ENCODE data around the gene VPS41.

The VPS41 gene

GRCh38 chr7:38801786-38802185, 107.2 kb downstream of the VPS41 start:
- DNase-seq (ENCODE audit: low spot score), result no peak

- no peak for DNase-seq (ENCODE audit: low spot score)
These were observed 110.3 kb downstream of the VPS41 start for GRCh38 chr7:38798552-38799267.

- DNase-seq (ENCODE audit: low spot score), result peak; percentile 71
These were observed 112.1 kb downstream of the VPS41 start for GRCh38 chr7:38796626-38797501.

GRCh38 chr7:38795593-38795992, 113.4 kb downstream of the VPS41 start:
- no peak for DNase-seq (ENCODE audit: low spot score)

- DNase-seq (ENCODE audit: low spot score), result no peak
These were observed 127.0 kb downstream of the VPS41 start for GRCh38 chr7:38781991-38782390.

- no peak for DNase-seq (ENCODE audit: low spot score)
These were observed 131.4 kb downstream of the VPS41 start for GRCh38 chr7:38777609-38778008.

GRCh38 chr7:38775506-38776175, 133.3 kb downstream of the VPS41 start:
- DNase-seq (ENCODE audit: low spot score), result no peak

- no peak for DNase-seq (ENCODE audit: low spot score)
These were observed 135.6 kb downstream of the VPS41 start for GRCh38 chr7:38773430-38773829.

GRCh38 chr7:38760226-38760625, 148.8 kb downstream of the VPS41 start:
- no peak for DNase-seq (ENCODE audit: low spot score)

GRCh38 chr7:38759028-38759427, 150.0 kb downstream of the VPS41 start:
- DNase-seq (ENCODE audit: low spot score), result no peak

- DNase-seq (ENCODE audit: low spot score), result no peak
These were observed 151.1 kb downstream of the VPS41 start for GRCh38 chr7:38757931-38758330.

- DNase-seq (ENCODE audit: low spot score), result no peak
These were observed 152.5 kb downstream of the VPS41 start for GRCh38 chr7:38756521-38756920.

- DNase-seq (ENCODE audit: low spot score), result no peak
These were observed 155.6 kb downstream of the VPS41 start for GRCh38 chr7:38753347-38753746.

GRCh38 chr7:38751416-38751815, 157.6 kb downstream of the VPS41 start:
- no peak for DNase-seq (ENCODE audit: low spot score)

GRCh38 chr7:38748056-38748610, 160.9 kb downstream of the VPS41 start:
- no peak for DNase-seq (ENCODE audit: low spot score)

GRCh38 chr7:38746438-38746837, 162.6 kb downstream of the VPS41 start:
- no peak for DNase-seq (ENCODE audit: low spot score)

- DNase-seq (ENCODE audit: low spot score), result no peak
These were observed 164.2 kb downstream of the VPS41 start for GRCh38 chr7:38744746-38745145.

- no peak for DNase-seq (ENCODE audit: low spot score)
These were observed 165.1 kb downstream of the VPS41 start for GRCh38 chr7:38743899-38744298.

- no peak for DNase-seq (ENCODE audit: low spot score)
These were observed 168.9 kb downstream of the VPS41 start for GRCh38 chr7:38740041-38740440.

- no peak for DNase-seq (ENCODE audit: low spot score)
These were observed 172.9 kb downstream of the VPS41 start for GRCh38 chr7:38736138-38736537.

GRCh38 chr7:38731215-38731614, 177.8 kb downstream of the VPS41 start:
- no peak for DNase-seq (ENCODE audit: low spot score)

- no peak for DNase-seq (ENCODE audit: low spot score)
These were observed 180.8 kb downstream of the VPS41 start for GRCh38 chr7:38728145-38728544.
